ENCODE results near the gene PHACTR3.
"Not testable (repeated sequence)": the region's sequence is repeated elsewhere in the genome, so short reads cannot be mapped to it uniquely, and the experiment has no call there.

PHACTR3 gene

GRCh38 chr20:59884494-59884893, 280.2 kb downstream of the PHACTR3 start:
- WGBS (ENCODE audit: extremely low coverage, insufficient coverage, insufficient read length): no CpG with 5 or more reads among the region's 3 CpGs
- Histone ChIP-seq H3K79me2 (ENCODE audit: control insufficient read depth, insufficient read depth, low read length, poor library complexity) (no peaks in the 10 kb centered on the region), H3K27ac (ENCODE audit: low read depth, low read length) (no peak overlapping the region), H3K9me3 (ENCODE audit: insufficient read depth, low read depth, low read length) (no peaks in the 10 kb centered on the region), H4K8ac (ENCODE audit: low read depth, low read length) (no peak overlapping the region), H4K91ac (ENCODE audit: low read depth, low read length) (no peak overlapping the region), H2BK12ac (ENCODE audit: low read length) (no peak overlapping the region), H3K36me3 (ENCODE audit: control insufficient read depth in 1 of 2, insufficient read depth in 2 of 2, low read length in 2 of 2) (no peaks in the 10 kb centered on the region), H3K14ac (ENCODE audit: low read length) (no peak overlapping the region), H3K79me1 (ENCODE audit: low read length) (no peaks in the 10 kb centered on the region), H2AFZ (ENCODE audit: insufficient read depth, low read length, poor library complexity) (no peak overlapping the region), H3K4me3 (ENCODE audit: low read depth, low read length) (no peak overlapping the region), H2BK120ac (ENCODE audit: insufficient read depth, low read length, poor library complexity) (no peak overlapping the region), H3K23ac (ENCODE audit: low read length) (no peak overlapping the region), H2AK5ac (ENCODE audit: low read length) (no peak overlapping the region), H3K4me1 (ENCODE audit: control insufficient read depth in 1 of 2, insufficient read depth in 2 of 2, low read length in 2 of 2) (no peaks in the 10 kb centered on the region), H3K4ac (ENCODE audit: low read depth, low read length) (no peak overlapping the region), H3K27me3 (ENCODE audit: insufficient read depth, low read length) (no peaks in the 10 kb centered on the region), H3K9ac (ENCODE audit: low read length) (no peak overlapping the region), H4K12ac (ENCODE audit: low read depth, low read length) (no peak overlapping the region), H2BK5ac (ENCODE audit: low read depth, low read length, poor library complexity) (no peak overlapping the region), H3K4me2 (ENCODE audit: low read length) (no peak overlapping the region), H3K18ac (ENCODE audit: low read length) (no peak overlapping the region)
- no peak for DNase-seq

DNA sequence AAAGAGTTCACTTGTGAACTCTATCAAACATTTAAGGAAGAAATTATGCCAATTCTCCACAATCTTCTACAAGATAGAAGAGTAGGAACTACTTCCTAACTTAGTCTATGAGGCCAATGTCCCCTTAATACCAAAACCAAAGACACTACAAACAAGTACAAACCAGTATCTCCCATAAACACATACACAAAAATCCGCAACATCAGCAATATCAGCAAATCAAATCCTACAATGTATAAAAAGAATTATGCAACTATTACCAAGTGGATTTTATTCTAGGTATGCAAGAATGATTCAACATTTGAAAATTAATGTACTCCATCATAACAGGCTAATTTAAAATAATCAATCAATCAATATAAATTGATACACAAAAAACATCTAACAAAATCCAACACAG, 283.7 kb downstream of the PHACTR3 start:
- no peak overlapping the region for H3K23ac ChIP-seq (ENCODE audit: low read length)
- no peaks in the 10 kb centered on the region for H3K36me3 ChIP-seq (ENCODE audit: control insufficient read depth in 1 of 2, insufficient read depth in 2 of 2, low read length in 2 of 2)
- H4K91ac ChIP-seq (ENCODE audit: low read depth, low read length): no peak overlapping the region
- no peak overlapping the region for H3K18ac ChIP-seq (ENCODE audit: low read length)
- H2BK120ac ChIP-seq (ENCODE audit: insufficient read depth, low read length, poor library complexity): no peak overlapping the region
- no peaks in the 10 kb centered on the region for H3K79me1 ChIP-seq (ENCODE audit: low read length)
- no peak overlapping the region for H2BK12ac ChIP-seq (ENCODE audit: low read length)
- WGBS (ENCODE audit: extremely low coverage, insufficient coverage, insufficient read length): 100% methylated on average over 1 of the region's 1 CpG
- H3K27ac ChIP-seq (ENCODE audit: low read depth, low read length): no peak overlapping the region
- no peak overlapping the region for H3K9ac ChIP-seq (ENCODE audit: low read length)
- DNase-seq: no peak
- no peak overlapping the region for H3K4me3 ChIP-seq (ENCODE audit: low read depth, low read length)
- H3K9me3 ChIP-seq (ENCODE audit: insufficient read depth, low read depth, low read length): no peaks in the 10 kb centered on the region
- no peak overlapping the region for H2BK5ac ChIP-seq (ENCODE audit: low read depth, low read length, poor library complexity)
- H3K27me3 ChIP-seq (ENCODE audit: insufficient read depth, low read length): no peaks in the 10 kb centered on the region
- H2AK5ac ChIP-seq (ENCODE audit: low read length): no peak overlapping the region
- no peak overlapping the region for H3K4me2 ChIP-seq (ENCODE audit: low read length)
- H4K12ac ChIP-seq (ENCODE audit: low read depth, low read length): no peak overlapping the region
- no peaks in the 10 kb centered on the region for H3K79me2 ChIP-seq (ENCODE audit: control insufficient read depth, insufficient read depth, low read length, poor library complexity)
- no peak overlapping the region for H3K14ac ChIP-seq (ENCODE audit: low read length)
- no peak overlapping the region for H4K8ac ChIP-seq (ENCODE audit: low read depth, low read length)
- H3K4me1 ChIP-seq (ENCODE audit: control insufficient read depth in 1 of 2, insufficient read depth in 2 of 2, low read length in 2 of 2): no peaks in the 10 kb centered on the region
- H2AFZ ChIP-seq (ENCODE audit: insufficient read depth, low read length, poor library complexity): no peak overlapping the region
- no peak overlapping the region for H3K4ac ChIP-seq (ENCODE audit: low read depth, low read length)

DNA sequence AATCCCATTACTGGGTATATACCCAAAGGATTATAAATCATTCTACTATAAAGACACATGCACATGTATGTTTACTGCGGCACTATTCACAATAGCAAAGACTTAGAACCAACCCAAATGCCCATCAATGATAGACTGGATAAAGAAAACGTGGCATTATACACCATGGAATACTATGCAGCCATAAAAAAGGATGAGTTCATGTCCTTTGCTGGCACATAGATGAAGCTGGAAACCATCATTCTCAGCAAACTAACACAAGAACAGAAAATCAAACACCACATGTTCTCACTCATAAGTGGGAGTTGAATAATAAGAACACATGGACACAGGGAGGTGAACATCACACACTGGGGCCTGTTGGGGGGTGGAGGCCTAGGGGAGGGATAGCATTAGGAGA, 285.7 kb downstream of the PHACTR3 start:
- H3K4me3 ChIP-seq (ENCODE audit: low read depth, low read length): not testable (repeated sequence)
- WGBS (ENCODE audit: extremely low coverage, insufficient coverage, insufficient read length): no CpG with 5 or more reads among the region's 2 CpGs

GRCh38 chr20:59891581-59891980, 287.2 kb downstream of the PHACTR3 start:
- Histone ChIP-seq H3K18ac (ENCODE audit: low read length) (no peak overlapping the region), H3K9me3 (ENCODE audit: insufficient read depth, low read depth, low read length) (no peaks in the 10 kb centered on the region), H3K4ac (ENCODE audit: low read depth, low read length) (no peak overlapping the region), H3K4me2 (ENCODE audit: low read length) (no peak overlapping the region), H3K27me3 (ENCODE audit: insufficient read depth, low read length) (no peaks in the 10 kb centered on the region), H4K12ac (ENCODE audit: low read depth, low read length) (no peak overlapping the region), H2BK5ac (ENCODE audit: low read depth, low read length, poor library complexity) (no peak overlapping the region), H3K14ac (ENCODE audit: low read length) (no peak overlapping the region), H4K8ac (ENCODE audit: low read depth, low read length) (no peak overlapping the region), H2BK12ac (ENCODE audit: low read length) (no peak overlapping the region), H2AK5ac (ENCODE audit: low read length) (no peak overlapping the region), H3K9ac (ENCODE audit: low read length) (no peak overlapping the region), H3K27ac (ENCODE audit: low read depth, low read length) (no peak overlapping the region), H3K23ac (ENCODE audit: low read length) (no peak overlapping the region), H2BK120ac (ENCODE audit: insufficient read depth, low read length, poor library complexity) (no peak overlapping the region), H4K91ac (ENCODE audit: low read depth, low read length) (no peak overlapping the region), H3K79me2 (ENCODE audit: control insufficient read depth, insufficient read depth, low read length, poor library complexity) (no peaks in the 10 kb centered on the region), H3K79me1 (ENCODE audit: low read length) (no peaks in the 10 kb centered on the region), H3K4me1 (ENCODE audit: control insufficient read depth in 1 of 2, insufficient read depth in 2 of 2, low read length in 2 of 2) (no peaks in the 10 kb centered on the region), H3K36me3 (ENCODE audit: control insufficient read depth in 1 of 2, insufficient read depth in 2 of 2, low read length in 2 of 2) (no peaks in the 10 kb centered on the region), H3K4me3 (ENCODE audit: low read depth, low read length) (no peak overlapping the region), H2AFZ (ENCODE audit: insufficient read depth, low read length, poor library complexity) (no peak overlapping the region)
- no CpG with 5 or more reads among the region's 1 CpG for WGBS (ENCODE audit: extremely low coverage, insufficient coverage, insufficient read length)
- no peak for DNase-seq

More for the DNA sequence above, 285.7 kb downstream of the PHACTR3 start:
- H3K23ac ChIP-seq (ENCODE audit: low read length); H3K27ac ChIP-seq (ENCODE audit: low read depth, low read length); H2BK5ac ChIP-seq (ENCODE audit: low read depth, low read length, poor library complexity); H2BK120ac ChIP-seq (ENCODE audit: insufficient read depth, low read length, poor library complexity); H2BK12ac ChIP-seq (ENCODE audit: low read length); H3K4ac ChIP-seq (ENCODE audit: low read depth, low read length); H3K18ac ChIP-seq (ENCODE audit: low read length); H3K79me2 ChIP-seq (ENCODE audit: control insufficient read depth, insufficient read depth, low read length, poor library complexity); H3K36me3 ChIP-seq (ENCODE audit: control insufficient read depth in 1 of 2, insufficient read depth in 2 of 2, low read length in 2 of 2); H3K4me2 ChIP-seq (ENCODE audit: low read length); H3K4me1 ChIP-seq (ENCODE audit: control insufficient read depth in 1 of 2, insufficient read depth in 2 of 2, low read length in 2 of 2); H3K27me3 ChIP-seq (ENCODE audit: insufficient read depth, low read length); H3K9me3 ChIP-seq (ENCODE audit: insufficient read depth, low read depth, low read length); H2AK5ac ChIP-seq (ENCODE audit: low read length); H3K14ac ChIP-seq (ENCODE audit: low read length); H4K91ac ChIP-seq (ENCODE audit: low read depth, low read length); H4K12ac ChIP-seq (ENCODE audit: low read depth, low read length); H3K9ac ChIP-seq (ENCODE audit: low read length); H3K79me1 ChIP-seq (ENCODE audit: low read length); DNase-seq; H2AFZ ChIP-seq (ENCODE audit: insufficient read depth, low read length, poor library complexity); H4K8ac ChIP-seq (ENCODE audit: low read depth, low read length): not testable (repeated sequence)
